ENCODE measurements around the gene INPP5A.

INPP5A gene

DNA sequence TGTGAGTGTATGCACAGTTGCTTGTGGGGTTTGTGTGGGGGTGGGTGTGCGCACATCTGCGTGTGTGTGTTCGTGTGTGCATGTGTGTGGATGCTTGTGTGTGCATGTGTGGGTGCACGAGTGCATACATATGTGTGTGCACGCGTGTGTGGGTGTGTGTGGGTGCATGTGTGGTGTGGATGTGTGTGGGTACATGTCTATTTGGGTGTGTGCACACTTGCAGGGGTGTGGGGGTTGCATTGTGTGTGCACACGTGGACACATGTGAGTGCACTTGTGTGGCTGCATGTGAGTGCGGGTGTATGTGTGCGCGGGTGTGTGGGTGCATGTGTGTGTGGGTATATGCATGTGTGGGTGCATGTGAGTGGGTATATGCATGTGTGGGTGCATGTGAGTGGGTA is 174.7 kb downstream of the INPP5A start:
- no peak for DNase-seq

DNA sequence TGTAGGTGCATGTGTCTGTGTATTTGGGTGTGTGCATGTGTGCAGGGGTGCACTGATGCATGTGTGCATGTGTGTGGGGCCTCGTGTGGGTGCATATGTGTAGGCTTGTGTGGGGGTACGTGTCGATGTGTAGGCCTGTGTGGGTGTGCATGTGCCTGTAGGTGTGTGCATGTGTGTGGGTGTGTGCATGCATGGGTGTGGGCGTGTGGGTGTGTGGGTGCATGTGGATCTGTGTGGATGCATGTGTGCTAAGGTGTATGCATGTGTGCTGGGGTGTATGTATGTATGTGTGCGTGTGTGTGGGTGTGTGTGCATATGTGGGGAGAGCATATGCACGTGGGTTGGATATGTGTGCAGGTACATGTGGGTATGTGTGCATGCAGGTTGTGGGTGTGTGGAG is 175.2 kb downstream of the INPP5A start:
- DNase-seq: no peak

DNA sequence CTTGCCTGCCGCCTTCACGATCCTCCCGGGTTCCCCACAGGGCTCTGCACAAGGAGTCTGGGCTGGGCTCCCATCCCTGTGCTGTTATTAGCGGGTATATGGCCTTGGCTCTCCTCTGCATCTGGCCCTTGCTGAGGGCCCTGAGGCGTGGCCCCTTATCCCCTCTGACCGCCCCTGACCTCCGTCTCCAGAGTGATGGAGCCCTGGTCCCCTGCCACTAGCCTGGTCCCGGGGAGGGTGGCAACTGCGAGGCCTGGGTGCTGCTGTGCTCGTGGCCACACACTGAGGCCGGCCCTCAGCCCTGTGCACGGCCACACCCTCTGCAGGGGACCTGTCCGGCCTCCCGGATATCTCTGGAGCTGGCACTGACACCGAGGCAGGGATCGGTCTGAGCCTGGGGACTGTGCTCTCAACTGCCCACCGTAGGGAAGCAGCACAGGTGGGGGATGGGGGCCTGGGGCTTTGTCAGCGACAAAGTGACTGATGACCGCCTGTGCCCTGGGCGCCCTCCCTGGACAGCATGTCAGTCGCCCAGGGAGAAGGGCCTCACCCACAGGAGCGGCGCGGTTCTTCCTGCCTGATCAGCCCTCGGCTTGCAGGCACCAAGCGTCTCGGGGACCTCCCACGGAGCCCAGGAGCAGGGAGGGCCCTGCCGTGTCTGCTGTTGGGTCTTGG is 176.0 kb downstream of the INPP5A start:
- no peak for DNase-seq

DNA sequence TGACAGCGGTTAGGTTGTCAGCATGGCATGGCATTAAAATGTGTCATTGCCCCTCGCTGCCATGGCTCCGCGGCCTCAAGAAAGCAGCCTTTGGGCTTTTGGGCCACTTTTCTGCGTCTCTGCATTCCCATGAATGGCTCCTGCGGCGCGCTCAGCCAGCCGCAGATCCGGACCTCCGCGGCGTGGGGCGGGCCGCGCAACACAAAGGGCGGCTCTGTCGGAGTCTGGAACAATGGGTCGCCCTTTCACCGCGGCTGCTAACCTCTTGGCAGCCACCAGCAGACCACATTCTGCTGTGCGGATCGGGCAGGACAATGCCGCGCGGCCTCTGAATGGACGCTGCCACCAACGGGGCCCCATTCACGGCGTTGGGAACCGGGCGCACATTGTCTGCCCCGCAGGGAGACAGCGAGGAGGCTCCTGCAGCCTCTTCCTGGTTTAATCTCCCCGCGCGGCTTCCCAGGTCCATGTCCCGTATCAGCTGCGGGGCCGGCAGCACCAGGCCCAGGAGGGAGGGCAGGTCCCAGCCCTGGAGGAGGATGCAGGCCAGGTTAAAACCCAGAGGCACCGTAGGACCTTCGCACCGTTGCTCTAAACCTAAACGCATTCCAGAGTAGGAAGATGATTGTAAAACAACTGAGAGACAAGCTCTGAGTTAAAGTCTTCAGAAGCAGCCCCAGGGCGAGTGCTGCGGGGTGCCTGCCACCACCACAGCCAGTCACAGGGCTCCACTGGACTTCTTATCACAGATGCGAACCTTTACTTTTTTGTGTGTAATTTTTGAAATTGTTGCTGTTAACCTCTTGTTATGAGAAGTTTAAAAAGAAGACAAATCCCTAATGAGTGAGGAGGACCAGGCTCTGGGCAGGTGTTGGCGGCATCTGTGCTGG is 176.8 kb downstream of the INPP5A start:
- no peak for DNase-seq

DNA sequence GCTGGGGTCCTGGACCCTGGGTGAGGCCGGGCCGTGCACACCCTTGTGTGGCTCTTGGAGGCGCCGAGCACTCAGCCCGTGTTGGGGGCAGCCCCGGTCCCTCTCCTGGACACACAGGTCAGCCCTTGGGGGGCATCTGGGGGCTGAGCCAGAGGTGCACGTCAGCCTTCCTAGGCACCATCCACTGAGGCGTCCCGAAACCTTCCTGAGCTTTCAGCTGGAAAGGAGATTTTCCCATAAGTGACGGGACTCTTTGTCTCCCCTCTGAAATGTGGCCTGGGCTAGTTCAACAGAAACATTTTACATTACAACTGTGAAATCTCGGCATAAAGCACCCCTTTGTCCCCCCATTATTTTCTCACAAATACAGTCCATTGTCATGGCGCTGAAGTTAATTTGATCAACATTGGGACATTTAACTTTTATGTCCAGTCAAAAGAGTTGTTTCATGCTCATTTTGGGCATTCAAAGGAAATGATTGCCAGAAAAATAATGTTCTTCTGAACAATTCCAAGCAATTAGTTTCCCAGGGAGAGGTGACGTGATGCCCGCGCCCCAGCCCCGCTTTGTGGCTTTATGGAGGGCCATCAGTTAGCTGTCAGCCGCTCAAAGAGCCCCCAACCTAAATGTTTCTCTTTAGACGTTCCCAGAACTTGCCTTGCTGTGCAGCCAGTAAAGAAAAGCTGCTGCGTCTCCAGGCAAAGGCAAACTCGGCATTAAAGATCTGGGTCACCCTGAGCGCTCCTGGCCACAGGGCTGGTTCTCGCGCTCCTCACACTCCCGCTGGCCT is 177.6 kb downstream of the INPP5A start:
- DNase-seq: no peak

DNA sequence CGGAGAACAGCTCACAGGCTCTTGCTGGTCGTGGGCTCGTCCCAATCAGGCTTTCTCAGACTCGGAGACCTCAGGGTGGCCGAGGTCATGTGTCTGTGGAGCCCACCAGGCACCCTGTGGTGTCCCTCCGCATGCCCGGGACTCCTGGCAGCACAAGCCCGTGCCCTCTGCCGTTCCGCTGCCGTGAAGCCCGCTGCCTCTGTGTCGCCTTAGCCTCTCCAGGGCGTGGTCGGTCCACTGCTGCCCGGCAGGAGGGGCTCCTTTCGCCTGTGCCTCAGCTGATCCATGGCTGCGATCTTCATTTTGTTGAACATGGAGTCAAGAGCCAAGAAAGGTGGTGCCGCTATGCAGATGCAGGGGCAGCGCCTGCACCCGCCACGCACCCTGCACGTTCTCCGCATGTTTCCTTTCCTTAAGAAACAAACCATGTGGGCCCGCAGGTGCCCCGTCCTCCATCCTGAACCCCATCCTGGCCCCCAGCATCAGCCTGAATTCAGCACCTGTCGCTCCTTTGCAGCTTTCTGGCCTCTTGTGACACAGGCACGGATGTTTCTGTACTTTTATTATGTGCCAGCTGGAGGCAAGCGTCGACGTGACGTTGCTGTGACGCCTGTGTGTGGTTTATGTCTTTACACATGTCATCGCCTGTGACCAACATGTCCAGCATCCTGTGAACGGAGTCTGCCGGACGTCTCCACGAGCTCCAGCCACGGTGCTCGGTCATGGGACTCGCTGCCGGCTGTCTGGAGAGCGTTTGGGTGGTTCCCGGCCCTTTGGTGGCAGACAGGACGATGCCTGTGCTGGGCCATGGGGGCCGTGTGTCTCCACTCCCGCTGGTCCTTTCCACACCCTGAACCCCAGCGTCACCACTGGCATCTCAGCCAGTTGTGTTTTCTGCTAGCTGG is 178.4 kb downstream of the INPP5A start:
- DNase-seq: no peak

DNA sequence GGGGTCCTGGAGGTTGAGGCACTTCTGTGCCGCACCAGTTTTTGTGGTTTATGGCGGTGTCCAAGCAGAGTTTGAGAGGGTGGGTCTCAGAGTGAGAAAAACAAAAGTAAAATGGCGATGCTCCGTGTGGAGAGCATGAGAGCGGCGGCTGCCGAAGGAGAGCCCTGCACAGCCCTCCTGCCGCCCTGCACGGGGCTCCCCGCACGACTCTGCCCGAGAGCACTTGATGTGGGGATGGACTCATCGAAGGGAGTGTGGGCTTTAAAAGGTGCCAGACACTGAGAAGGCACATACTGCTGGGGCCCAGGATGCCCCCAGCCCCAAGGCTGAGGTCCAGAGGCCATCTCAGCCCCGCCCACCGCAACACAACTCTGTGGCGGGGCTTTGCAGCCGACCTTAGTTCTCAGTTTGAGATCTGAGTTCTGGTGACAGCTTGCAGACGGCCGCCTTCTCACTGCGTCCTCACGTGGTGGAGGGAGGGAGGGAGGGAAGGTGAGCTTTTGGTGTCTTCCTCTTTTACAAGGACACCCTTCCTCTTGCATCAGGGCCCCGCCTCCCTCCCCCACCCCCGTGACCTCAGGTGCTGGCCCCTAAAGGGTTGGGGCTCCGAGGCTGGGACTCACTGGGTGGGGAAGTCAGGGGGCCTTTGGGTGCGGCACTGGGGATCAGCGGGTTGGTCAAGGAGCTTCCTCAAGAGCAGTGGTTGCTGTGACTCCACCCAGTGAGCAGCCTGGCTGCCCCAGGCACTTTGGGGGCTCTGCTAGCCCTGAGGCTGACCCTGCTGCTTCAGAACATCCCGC is 179.3 kb downstream of the INPP5A start:
- DNase-seq: no peak

DNA sequence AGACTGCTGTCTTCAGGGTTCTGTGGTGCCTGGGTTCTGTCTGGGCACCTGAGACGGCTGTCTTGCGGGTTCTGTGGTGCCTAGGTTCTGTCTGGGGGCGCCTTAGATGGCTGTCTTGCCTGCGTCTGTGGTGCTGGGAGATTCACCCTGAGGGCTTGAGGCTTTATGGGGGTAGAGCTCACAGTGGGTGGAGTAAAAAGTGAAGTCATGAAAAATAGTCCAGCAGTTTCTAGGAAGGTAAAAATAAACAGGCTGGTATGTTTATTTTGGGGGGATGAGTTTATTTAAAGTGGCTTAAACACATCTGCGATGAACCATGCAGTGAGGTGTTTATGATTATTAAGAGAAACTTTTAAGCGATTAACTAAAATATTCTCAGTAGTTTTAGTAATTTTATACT is 184.1 kb downstream of the INPP5A start:
- no peak for DNase-seq

DNA sequence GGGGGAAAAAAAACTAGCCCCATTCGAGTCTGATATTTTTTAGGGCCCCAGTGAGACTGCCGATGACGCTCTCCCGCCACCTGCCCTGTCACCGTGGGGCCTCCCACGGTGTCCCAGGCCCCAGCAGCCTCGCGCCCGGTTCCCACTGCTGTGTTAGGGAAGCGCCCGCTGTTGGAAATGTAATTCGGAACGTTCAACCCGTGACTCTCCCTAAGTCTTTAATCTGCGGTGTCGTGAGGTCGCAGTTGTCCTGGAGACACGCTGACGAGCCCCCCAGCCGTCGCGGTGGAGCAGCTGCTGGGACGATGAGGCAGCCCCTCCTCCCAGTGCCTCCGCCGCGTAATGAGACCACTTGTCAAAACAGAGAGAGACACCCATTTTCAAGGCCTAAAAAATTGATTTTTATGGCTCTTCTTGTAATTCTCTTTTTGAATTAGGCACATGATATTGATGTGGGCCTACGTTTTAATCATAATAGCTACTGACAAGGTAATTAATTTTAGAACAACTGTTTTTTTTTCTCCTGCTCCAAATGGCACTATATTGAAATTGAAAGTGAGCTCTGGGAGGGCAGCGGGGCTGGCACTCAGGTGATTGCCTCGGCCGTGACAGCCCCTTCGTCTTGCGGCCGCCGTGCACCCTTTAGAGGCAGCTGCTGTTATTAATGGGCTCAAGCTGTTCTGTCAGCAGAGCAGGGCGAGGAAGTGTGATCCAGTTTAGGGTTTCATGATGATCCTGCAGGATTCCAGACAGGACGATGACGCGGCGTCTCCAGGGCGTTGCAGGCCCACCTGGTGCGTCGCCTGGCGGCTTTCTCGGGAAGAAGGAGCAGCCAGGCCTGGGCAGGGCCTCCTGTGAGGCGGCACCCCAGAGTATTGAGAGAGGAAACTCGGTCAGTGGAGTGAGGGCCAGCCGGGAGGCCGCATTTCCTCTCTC is 185.1 kb downstream of the INPP5A start:
- DNase-seq: no peak

DNA sequence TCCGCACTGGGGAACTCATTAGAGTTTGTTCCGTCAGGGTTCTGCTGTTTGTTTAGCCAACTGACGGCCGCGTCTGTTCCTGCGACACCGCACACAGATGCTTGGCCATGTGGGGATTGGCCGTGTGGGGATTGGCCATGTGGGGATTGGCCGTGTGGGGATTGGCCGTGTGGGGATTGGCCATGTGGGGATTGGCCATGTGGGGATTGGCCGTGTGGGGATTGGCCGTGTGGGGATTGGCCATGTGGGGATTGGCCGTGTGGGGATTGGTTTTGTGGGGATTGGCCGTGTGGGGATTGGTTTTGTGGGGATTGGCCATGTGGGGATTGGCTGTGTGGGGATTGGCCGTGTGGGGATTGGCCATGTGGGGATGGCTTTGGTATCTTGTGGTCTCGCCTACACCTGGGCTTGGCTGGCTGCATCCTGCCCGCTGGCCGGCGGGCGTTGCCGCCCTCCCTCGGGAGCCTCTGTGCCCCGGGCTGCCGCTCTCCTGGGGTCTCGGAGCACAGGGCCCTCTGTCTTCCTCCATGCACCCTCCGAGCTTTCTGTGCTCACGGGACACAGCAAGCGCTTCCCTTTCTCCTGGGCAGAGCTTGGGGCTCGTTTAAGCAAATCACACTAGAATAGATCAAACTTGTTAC is 185.9 kb downstream of the INPP5A start:
- DNase-seq: no peak

DNA sequence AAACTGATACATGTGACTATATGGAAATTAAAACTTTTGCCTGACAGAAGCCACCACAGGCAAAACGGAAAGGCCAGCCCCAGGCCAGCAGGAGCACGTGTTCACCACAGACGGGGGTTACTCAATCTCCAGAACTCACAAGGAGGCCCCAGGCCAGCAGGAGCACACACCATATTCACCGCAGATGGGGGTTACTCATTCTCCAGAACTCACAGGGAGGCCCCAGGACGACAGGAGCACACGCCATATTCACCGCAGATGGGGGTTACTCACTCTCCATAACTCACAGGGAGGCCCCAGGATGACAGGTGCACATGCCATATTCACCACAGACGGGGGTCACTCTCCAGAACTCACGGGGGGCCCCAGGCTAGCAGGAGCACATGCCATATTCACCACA is 186.9 kb downstream of the INPP5A start:
- DNase-seq: no peak

- DNase-seq: no peak
Measured at GRCh38 chr10:132725202-132725601, 187.6 kb downstream of the INPP5A start.

DNA sequence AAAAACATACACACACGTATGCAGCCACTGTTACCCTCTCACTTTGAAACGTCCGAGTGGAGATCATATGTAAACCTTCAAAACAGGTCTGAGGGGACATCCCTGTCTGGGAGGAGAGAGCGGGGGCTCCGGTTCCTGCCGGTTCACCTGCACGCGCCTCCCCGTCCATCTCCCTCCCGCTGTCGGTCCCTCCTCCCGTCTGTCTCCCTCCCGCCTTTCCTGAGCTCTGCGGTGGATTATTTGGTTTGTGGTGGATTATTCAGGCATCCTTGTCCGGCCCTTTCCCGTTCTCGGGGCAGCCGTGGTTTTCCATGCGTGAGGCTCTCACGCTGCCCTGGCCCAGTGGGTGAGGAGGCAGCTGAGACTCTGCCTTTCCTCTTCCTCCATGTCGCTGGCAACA is 188.6 kb downstream of the INPP5A start:
- no peak for DNase-seq

DNA sequence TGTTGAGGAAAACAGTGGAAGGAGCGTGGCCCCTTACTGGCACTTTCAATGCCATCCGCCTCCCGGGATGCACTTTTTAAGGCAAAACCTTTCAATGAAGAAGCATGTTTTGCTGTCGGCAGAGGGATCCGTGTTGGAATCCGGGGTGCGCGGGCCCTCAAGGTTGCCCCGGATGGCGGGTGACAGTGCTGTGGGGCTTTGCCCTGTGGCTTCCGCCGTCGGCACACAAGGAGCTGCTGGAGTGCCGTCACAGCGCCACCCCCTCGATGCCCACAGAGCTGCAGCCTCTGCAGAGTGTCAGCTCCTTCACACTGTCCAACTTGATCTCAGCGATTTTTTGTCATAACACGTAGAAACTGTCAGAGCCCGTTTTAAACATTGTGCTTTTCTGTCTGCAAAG is 189.4 kb downstream of the INPP5A start:
- no peak for DNase-seq

DNA sequence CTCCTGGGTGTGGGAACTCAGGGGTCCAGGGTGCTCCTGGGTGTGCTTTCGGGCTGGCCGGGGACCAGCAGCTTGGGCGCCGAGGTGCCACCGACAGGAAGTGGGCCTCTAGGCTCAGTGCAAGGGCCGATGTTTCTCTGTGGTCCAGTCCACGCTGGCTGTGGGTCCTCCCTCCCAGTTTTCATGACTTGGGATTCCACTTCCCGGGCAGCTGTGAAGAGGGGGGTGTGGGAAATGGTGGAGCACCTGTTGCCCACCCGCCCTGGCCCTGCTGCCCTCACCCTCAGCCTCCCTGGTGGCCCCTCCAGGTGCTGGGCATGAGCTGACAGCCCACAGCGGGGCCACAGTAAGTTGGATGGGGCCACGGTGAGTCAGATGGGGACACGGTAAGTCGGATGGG is 189.8 kb downstream of the INPP5A start:
- DNase-seq: no peak

DNA sequence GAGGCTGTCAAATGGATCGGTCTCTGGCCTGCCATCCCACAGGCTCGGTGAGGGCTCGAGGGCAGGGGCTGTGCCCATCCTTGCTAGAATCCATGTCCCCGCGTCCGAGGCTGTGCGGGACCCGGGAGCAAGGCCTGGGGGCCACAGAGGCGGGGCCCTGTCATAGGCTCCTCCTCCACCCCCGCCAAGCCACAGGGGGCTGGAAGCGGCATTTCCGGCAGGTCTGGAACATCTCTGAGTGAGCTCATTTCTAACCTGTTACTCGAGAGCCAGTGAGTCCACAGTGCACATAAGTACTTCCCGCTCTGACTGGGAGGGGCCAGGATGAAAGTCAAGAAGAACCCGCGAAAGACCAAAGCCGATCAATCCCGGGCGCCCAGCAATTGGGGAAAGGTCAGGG is 190.7 kb downstream of the INPP5A start:
- no peak for DNase-seq

DNA sequence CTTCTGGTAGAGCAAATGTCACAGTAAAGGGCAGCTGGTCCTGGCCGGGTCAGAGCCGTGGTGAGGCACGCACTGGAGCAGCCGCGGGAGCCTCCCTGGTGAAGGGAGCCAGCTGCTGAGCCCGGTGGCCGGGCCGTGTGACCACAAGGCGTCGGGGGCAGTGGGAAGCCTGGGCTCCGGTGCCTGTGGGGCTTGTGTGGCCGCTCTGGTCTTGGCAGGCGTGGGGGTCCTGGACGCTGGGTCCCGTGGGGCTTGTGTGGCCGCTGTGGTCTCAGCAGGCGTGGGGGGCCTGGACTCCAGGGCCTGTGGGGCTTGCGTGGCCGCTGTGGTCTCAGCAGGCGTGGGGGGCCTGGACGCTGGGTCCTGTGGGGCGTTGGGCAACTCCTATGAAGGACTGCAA is 191.2 kb downstream of the INPP5A start:
- DNase-seq: no peak

DNA sequence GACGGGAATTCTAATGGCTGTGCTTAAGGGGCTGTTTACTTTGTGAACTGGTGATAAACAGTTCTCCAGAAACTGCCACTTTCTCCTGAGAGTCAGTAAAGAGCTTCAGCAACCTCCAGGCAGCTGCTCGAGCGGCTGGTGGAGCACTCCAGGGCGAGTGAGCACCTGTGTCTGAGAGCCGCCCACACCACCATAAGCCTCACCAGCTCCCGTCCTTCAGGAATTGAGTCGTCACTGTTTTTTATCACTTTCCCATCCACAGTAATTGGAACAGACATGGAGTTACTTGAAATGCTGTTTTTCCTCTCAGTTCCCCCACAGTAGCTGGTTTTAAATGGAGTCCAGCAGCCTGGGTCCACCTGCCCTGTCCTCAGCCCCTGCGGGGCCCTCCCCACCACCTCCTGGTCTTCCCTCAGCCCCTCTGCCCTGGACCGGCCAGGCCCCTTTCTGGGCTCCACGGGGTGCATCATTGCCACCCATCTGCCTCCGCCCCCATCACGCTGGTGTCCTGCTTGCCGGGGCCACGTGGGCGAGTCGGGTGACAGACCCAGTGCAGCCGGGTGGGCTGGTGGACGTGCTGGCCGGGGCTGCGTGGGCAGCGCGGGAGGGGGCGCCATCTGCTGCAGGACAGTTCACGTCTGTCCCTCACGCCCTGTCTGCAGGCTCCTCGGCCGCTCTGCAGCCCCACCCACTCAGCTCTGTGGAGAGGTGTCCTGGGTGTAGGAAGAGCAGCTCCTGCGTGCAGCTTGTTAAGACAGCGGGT is 192.4 kb downstream of the INPP5A start:
- DNase-seq: no peak

DNA sequence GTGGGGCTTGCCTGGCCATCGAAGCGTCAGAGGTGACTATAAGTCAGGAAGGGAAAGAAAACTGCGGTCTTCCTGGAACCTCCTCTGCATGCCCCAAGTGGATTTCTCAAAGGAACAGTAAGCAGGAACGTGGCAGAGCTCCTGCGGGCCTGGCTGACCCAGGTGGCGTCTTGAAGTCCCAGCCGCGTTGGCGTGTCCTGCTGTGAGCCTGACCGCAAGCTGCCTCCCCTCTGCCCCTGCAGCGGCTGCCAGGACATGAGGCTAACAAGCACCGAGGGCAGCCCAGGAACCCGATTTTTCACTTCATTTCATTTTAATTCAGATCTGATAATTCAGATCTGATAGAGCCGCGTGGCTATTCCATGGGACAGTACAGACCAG is 193.0 kb downstream of the INPP5A start:
- no peak for DNase-seq

Measured in activated CD4-positive, alpha-beta T cell treated with anti-CD3 and anti-CD28 coated beads for 48 hours (primary cell).